Activated CD4-positive, alpha-beta T cell treated with anti-CD3 and anti-CD28 coated beads for 4 hours (primary cell): ENCODE measurements around the gene TTLL11.

ENCODE experiments used
- DNase-seq, 2 donors: peaks; one replicate each; pipeline ENCODE4 v3.0.0-alpha.2; 2020

The TTLL11 gene

DNA sequence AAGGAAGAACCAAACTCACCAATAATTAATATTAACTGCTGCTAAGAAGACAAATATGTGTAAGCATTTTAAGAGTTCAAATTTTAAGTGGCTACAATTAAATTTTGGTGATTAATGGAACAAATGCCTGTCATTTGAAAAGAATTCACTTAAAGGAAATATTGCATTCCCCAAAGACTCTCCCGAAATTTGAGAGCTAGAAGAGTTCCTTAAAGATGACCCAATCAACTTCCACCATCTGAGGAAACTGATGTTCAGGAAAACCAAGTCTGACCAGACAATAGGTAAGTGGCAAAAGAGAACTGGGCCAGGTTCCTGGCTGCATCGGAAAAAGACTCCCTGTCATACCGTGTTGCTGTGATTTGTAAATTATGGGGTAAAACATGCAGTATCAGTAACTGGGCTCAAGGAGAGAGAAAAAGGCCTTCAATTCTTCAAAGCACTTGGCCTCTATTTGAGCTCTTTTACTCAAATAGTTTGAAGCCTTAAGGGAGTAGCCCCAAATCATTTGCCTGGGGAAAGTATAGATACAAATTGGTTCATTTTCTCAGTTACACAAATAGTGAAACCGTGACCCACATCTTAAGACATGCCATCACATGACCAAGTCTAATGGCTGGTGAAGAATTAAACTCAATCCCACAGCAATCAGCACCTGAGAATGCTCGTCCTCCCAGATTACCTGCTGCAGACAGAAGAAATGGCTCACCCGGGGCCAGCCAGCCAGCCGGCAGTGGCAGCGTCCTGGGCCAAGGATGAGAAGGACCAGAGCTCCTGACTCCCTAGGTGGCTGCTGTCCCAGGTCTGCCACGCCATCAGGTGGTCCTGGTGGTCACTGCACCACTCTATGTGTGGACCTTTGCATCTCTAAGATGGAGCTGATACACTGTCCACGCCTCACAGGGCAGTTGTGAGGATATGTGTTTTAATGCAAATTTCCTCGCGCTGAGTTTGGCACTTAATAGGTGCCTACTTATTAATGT is 162.9 kb downstream of the TTLL11 start:
- DNase-seq: no peak

DNA sequence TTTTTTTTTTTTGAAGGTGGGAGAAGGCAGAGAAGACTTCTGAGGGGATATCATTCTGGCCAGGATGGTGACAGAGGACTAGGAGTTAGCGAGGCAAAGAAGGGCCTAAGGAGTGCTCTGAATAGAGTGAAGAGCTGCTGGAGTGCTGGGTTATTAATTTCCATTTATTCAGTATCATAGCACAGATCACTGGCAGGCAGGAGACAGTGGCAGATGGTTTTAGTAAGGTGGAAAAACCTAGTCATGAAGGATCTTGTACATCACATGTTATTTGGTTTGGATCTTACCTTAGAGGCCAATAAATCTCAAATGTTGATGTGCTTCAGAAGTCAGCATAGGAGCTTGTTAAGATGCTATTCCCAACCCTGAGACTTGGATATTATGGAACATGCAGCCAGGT is 165.5 kb downstream of the TTLL11 start:
- DNase-seq: no peak

DNA sequence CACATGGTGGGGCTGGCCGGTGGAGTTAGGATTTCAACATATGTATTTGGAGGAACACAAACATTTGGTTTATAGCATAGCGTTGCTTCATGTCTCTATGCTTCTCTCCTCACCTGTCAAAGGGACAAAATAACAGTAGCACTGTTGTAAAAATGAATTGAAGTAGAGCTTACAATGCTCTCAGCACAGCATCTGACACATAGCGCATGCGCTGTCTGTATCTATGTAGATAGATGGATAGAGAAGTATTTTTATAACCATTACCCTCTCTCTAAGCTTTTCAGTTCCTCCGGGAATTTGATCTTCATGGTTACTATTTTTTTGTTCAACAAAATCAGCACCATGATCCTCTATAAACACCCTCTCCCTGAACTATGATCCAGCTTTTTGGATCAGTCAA is 166.0 kb downstream of the TTLL11 start:
- no peak for DNase-seq

DNA sequence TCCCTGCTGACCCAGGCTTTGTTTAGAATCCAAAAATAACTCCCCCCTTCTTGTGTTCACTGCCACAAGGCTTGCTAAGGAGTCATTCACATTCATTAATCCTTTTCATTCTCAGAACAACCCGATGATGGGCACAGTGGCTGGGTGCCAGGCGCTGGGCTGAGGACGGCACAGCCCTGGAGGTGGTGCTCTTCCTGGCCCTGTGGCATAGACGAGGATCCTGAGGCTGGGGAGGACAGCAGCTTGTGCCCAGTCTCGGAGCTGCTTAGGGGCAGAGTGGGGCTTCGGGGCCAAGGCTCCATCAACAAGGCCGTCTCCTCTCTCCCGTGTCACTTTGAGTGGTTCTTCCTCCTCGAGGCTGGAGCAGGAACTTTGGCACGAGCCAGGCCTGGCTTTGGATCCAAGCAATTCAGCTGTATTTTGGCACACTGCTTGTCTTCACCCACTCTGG is 166.7 kb downstream of the TTLL11 start:
- DNase-seq: no peak

DNA sequence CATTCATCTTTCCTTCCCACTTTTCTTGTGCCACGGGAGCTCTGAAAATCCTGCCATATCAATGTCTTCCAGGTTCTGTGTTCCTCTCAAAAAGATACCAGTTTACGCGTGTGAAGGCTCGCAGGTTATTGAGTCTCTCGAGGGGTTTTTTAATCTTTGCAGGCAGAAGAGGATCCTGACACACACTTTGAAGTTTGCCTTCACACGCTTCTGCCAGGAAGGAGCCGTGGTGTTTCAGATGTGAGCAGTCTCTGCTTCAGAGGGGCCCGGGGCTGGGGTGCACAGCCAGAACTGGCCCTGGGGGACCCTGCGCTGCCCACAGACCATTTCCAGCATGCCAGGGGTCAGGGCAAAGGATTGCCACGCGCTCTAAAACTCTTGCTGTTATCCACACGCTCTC is 167.2 kb downstream of the TTLL11 start:
- DNase-seq: no peak

DNA sequence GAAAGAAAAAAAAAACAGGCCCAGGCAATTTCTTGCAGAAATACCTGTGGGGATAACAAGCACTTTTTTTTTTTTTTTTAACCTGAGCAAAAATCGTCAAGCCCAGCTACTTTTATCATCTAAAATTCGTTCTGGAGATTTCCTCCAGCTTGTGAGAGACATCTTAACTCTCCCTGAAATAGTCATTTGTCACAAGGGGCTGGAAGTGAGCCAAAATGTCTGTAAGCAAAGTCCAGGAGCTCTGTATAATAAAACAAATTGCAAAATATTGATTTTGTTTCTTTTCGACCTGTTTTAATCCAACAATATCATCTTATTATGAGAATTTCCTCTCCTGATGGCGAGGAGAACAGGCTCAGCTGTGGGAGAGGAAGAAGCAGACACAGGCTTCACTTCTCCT is 168.4 kb downstream of the TTLL11 start:
- DNase-seq: no peak

DNA sequence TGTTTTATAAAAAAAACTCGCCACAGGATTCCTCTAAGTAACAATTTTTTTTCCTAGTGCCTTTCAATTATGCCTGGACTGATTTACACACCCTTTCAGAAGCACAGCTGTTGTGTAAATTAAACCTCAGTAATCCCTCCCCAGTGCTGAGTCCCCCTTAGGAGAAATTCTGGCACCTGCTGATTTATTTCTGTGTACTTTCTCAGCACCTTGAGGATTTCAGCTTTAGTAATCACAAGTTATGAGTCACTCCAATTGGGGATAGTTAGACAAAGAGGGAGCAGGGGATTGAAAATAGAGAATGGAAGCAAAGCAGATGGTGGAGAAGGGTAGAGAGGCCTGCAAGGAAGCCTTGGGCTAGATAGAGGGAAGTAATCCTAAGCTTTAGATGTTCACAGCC is 171.7 kb downstream of the TTLL11 start:
- no peak for DNase-seq

DNA sequence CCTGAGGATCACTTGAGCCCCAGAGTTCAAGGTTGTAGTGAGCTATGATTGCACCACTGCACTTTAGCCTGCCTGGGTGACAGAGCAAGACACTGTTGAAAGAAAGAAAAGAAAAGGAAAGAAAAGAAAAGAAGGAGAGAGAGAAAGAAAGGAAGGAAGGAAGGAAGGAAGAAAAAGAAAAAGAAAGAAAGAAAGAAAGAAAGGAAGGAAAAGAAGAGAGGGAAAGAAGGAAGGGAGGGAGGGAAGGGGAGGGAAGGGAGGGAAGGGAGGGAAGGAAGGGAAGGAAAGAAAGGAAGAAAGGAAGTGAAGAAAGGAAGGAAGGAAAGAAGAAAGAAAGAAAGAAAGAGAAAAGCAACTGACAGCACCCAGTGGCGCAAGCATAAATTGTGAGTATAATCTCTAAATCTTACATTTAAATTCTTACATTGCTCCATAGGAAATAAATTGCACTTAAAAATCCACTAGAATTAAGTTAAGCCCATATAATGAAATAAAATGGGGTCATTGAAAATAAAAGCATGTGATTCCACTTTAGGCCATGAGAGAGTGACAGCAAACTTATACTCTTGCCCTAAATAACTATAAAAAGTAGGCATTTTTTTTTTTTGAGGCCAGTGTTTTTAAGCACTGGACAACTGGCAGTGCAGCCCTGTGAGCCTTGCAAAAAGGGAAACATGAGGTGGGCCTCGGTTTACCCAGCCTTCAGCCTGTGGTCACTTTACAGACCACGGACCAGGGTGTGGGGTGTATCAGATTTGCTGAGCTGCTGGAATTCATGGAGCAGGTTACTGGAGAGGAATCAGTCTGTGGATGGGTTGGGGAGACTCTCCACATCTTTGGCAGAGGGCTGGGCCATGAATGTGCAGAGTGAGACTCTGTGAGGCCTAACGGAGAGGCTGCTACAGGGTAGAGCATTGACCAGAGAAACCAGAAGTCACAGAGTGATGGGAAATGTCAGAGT is 175.5 kb downstream of the TTLL11 start:
- DNase-seq: no peak

DNA sequence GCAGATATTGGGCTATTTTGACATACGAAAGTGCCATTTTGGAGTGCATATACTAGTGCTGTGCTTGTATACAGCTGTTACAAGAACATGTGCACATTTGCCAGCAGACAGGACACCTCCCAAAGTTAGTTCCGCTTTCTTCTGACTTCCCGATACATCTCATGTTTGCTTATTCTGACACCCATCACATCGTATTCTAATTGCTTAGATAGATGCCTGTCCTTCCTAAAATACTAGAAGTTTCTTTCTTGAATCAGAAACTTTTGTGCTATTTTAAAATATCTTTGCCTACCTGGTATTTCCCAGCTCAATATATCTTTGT is 177.8 kb downstream of the TTLL11 start:
- DNase-seq: no peak

DNA sequence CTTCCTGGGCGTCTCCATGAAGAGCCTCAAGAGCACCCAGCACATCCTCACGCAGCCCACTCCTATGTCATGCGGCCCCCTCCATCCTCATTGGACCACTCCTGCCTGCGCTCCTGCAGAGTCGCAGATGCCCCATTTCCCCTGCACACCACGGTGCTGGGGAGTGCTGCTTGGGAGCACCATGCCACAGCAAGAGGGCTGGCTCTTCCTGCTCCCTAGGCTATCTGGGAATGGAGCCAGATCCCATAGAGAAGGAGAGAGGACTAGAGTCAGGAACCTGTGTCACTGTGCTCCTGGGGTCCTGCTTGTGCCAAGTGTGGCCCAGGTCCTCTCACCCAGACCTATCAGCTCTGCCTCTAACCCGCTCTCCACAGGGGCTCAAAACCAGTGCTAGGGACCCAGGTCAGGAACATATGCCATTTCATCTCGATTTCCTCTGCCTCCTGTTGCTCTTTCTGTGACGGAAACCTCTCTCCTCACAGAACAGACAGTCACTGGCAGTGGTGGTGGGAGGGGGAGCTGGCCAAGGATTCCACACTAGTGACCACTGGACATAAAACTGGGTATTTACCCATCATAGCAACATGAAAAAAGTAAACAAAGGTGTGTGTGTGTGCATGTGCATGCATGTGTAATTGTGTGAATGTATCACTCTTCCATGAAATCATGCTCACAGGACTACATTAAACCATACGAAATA is 178.4 kb downstream of the TTLL11 start:
- no peak for DNase-seq

DNA sequence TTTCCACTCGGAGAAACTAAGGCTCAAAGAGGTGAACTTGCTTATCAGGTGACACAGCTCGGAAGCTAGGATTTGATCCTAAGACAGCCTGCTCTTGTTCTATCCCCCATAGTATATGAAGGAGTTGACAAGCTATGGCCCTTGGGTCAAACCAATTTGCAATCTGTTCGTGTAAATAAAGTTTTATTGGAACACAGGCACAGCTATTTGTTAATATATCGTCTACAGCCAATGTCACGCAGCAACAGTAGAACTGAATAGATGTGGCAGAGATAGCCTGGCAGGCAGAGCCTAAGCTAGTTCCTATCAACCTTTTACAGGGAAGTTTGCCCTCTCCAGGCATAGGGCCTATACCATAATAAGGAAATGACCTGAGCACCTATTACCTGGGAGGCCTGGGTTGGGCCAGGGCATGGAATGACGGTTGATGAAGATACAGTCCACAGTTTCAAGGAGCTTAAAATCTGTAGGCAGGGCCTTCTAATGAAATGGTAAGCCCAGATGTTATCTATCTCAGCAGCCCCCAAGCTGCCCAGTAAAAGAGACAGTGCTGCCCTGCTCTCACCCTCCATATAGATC is 179.0 kb downstream of the TTLL11 start:
- DNase-seq: no peak

DNA sequence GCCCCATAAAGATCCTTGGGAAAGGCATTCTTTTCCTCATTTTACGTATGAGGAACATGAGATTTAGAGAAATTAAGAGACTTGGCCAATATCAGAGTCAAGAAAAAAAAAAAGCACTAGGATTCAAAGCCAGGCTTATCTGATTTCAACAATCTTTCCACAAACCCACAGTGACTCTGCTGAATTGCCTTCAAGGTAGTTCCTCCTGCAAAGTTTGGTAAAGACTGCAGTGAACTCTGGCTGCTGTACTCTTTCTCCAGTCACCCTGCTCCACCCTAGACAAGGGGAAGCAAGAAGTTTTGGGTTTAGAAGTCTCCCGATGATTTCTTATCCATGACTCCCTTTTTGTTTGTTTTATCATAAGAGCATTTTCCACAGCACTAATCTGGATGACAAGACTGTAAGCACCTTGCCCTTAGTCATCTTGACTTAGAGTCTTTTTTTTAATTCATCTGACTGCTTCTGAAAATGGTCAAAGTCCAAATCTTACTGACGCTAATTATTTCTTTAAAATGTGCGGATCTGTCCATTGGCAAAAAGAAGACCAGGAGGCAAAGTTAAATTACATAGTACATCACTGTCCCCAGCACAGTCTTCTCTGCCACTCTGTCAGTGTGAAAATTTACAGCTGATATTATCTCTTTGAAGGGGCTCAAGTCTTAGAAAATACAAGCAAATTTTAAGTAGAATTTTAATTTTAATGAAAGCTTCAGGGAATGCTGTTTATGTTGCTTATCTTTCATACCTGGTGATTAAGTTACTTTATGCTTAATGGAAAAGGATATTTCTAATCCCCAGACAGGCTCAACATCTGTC is 180.1 kb downstream of the TTLL11 start:
- DNase-seq: no peak

DNA sequence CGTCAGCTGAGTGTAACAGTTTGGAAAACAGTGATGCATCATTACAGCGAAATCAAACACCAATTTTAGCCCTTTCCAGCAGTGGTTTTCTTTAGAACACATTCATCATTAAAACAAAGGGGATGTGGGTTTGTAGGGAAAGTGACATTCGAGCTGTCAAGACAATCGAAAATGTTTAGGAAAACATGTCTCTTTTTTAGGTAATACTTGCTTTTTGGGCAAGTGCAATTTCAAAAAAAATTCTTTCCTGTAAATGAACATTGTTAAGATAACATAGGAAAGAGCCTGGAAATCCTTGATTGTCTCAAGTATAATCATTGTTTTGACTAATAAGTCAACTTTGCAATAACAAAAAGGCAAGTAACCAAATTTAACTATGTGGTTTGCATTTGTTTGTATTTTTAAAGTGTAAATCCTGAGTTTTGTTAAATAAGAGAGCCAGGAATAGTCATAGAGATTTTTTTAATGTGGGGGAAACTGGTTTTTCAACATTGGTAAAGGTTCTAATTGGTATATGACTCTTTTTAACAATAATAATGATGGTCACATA is 182.5 kb downstream of the TTLL11 start:
- no peak for DNase-seq

DNA sequence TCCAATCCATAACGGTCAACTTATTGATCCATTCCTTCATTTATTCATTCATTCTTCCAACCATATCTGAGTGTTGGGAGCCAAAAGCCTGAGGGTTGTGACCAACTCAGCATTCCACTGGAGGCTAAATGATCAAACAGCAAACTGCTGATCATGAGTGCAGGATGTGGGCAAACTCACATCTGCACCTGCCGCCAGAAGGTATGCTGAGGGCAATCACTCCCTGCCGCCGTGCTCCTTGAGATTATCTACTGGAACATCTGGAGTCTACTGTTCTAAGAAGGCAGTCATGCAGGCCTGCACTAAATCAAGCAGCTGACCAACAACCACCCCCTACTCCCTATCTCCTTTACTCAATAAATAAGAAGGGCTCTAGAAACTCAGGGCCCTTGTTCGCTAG is 184.0 kb downstream of the TTLL11 start:
- DNase-seq: no peak

DNA sequence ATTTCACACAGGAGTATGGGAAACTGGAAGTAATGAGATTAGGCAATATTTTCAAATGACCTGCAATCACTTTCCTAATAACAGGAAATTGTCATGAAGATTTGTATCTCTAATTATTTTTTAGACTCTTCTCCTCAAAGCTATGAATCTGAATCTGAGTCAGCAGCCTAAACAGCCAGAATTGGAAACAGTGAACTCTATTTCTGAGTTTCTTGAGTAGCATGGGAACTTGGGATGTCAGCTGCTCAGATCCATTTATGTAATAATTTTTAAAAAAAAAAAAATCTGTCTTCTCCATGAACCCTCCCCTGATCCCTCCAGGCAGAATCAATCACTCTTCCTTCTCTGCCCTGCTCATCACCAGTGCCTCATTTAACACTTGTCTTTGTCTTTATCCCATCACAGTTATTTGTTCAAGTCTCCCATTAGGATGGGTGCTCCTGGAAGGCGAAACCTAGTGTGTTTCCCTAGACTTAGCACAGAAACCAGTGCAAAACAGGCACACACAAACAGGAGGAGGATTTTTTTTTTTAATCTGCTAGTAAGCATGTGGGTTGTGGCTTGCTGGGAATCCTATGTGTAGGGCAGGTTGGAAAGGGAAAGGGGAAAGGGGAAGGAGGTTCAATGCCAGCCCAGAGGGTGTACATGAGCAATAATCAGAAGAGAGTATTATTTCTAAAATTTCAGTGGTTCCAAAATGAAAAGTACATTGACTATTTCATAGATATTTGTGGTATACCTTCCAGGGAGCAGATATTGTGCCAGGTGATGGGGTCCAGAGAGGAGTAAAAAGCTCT is 186.8 kb downstream of the TTLL11 start:
- no peak for DNase-seq

DNA sequence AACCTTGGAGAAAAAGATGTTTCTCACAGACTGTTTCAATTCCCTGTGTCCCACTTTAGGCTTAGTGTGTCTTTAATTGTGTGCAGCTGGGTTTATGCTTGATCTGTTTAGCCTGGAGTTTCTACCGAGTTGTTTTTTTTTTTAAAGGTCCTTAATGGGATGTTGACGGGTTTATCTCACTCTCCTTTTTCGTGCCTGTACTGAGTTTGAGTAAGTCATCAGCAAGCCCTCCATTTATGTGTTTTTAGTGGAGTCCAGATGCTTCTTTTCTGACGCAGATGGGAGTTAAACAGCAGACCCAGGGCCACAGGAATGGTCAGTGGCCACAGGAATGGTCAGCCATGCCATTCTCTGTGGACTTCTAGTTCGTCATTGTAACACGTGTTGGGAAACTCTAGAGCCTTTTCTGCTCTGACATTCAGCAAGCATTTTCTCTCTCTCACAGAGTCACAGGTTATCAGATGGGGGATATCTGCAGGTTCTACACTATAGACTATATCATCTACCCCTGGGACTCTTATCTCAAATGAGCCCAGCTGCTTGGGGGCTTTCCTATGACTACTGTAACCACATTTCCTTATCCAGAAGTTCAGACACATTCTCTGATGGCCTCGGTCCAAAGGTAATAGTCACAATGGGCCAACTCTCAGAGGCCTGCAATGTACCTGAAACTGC is 190.5 kb downstream of the TTLL11 start:
- no peak for DNase-seq

DNA sequence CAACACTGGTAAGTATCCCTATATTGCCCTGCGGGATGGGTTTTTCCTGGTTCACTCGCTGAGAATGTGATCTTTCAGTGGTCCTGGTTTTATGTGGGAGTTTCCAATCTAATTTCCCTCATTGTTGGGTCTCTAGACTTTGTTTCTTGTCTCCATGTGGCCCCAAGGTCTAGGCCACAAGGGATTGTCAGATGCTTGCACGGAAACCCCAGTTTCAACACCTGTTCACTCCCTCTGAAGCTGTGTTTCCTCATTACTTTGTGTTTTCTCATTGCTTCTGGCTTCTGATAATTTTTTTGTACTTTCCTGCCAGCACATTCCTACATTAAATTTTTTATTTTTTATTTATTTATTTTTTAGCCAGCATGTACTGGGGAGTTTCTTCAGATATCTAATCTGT is 191.5 kb downstream of the TTLL11 start:
- no peak for DNase-seq

DNA sequence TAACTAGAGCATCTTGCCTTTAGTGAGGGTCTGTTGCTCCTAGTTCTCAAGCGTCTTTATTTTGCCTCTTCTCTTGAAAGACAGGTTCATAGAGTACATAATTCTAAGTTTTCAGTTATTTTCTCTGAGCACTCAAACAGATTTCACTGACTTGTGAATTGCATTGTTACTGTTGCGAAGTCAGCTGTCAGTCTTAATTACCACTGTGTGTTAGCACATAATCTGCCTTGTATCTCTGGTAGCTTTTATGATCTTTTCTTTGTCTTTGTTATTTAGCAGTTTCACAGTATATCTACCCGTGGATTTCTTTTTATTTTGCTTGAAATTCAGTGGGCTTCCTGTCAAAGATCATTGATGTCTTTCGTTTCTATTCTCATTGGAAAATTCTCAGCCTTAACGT is 192.9 kb downstream of the TTLL11 start:
- no peak for DNase-seq

DNA sequence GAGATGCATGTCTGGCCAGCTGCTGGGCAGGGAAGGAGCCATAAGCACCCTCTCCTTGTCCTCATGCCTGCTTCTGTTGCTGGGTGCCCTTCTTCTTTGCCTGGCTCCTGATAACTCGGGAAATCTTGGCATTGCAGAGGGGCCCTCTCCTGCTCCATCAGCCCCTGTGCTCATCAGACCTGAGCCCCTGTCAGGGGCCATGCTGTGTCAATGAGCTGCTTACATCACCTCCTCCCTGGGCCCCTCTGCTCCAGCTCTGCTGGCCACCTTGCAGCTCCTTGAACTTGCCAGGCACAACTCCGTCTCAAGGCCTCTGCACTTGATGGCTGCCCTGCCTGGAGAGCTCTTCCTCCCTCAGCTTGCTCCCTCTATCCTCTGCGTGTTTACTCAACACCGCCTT is 194.3 kb downstream of the TTLL11 start:
- no peak for DNase-seq

DNA sequence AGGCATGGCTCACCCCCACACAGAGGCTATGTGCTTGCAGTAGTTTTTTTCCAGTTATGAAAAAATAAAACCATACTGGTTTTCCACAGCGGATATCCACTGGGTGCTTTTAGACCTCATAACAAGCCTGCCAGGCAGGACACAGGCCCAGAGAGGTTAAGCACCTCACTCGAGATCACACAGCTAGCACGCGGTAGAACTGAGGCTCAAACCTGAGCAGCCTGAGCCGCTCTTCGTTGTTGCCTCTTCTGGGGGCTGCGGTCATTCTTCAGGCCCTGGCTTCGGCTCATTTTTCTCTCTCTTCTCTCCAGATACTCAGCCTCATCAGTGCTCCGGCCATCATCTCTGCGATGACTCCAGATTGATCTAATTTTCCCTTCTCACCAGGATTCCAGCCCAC is 196.0 kb downstream of the TTLL11 start:
- DNase-seq: no peak
